Heart left ventricle (tissue), 16 donors: ENCODE measurements around the gene ARNT2. TPM values are rescaled to one million over a fixed set of nuclear protein-coding genes. Genes with fewer than 3 reads are reported as not detected.

Source experiments
- ATAC-seq, 4 donors: fragments of 200-7000 bp; cut with Tn5 transposase; one replicate each; pipeline ENCODE4 v1.9.1; 2020 to 2022; ENCODE audit warnings: moderate library complexity in 4 of 4, mild to moderate bottlenecking in 3 of 4, moderate number of reproducible peaks in 1 of 4
- DNase-seq, 5 donors: peaks; one replicate each; pipeline ENCODE4 v3.0.0-alpha.2; 2020
- H3K27ac ChIP-seq, 12 donors: fragments of 200-600 bp; sonication (generic) in 4 of 12; one replicate each; pipeline versions ENCODE4 v1.5.0 to v1.8.0; 2016 to 2022; ENCODE audit warnings: mild to moderate bottlenecking in 2 of 12
- H3K27me3 ChIP-seq, 9 donors: fragments of 200-600 bp; sonication (generic) in 2 of 9; one replicate each; pipeline versions ENCODE4 v1.5.1 to v1.8.0; 2016 to 2022; ENCODE audit warnings: mild to moderate bottlenecking in 3 of 9
- H3K36me3 ChIP-seq, 9 donors: fragments of 200-600 bp; sonication (generic) in 2 of 9; one replicate each; pipeline versions ENCODE4 v1.5.0 to v1.8.0; 2018 to 2022; ENCODE audit warnings: mild to moderate bottlenecking in 2 of 9
- H3K4me1 ChIP-seq, 12 donors: fragments of 200-600 bp; sonication (generic) in 4 of 12; one replicate each; pipeline versions ENCODE4 v1.5.0 to v1.8.0; 2016 to 2022; ENCODE audit warnings: mild to moderate bottlenecking in 3 of 12
- H3K4me3 ChIP-seq, 12 donors: fragments of 200-600 bp; sonication (generic) in 4 of 12; one replicate each; pipeline versions ENCODE4 v1.5.0 to v1.8.0; 2017 to 2022; ENCODE audit warnings: mild to moderate bottlenecking in 9 of 12, moderate library complexity in 4 of 12
- H3K9me3 ChIP-seq, 12 donors: fragments of 200-600 bp; sonication (generic) in 4 of 12; one replicate each; pipeline versions ENCODE4 v1.5.0 to v1.8.0; 2016 to 2022; ENCODE audit warnings: mild to moderate bottlenecking in 1 of 12
- CTCF ChIP-seq, 12 donors: fragments of 200-600 bp; sonication (generic) in 4 of 12; IDR thresholded peaks; one replicate each; pipeline versions ENCODE4 v1.5.0 to v1.8.0; 2018 to 2022; ENCODE audit warnings: antibody characterized with exemption in 12 of 12, mild to moderate bottlenecking in 5 of 12
- POLR2A ChIP-seq, 2 donors: fragments of 450-650 bp; IDR thresholded peaks; one replicate each; pipeline ENCODE4 v1.6.1; 2017; ENCODE audit warnings: antibody characterized with exemption in 2 of 2, mild to moderate bottlenecking in 2 of 2, moderate library complexity in 2 of 2
- WGBS, 4 donors: extraction: QIAGEN DNeasy Blood & Tissue Kit in 2 of 4; methylation state at CpG; one replicate each; pipeline versions ENCODE4 v1.1.5 to v1.1.7; 2013 to 2018; 5-methylcytosine and 5-hydroxymethylcytosine counted together
- intact Hi-C, 10 donors: fragments of 100-400 bp; cut with DNase I; formaldehyde crosslinking; loops; one replicate each; pipeline versions ENCODE4 v1.11.1 to v1.14.2; 2022
- polyA plus RNA-seq, 2 donors: library from polyadenylated mRNA; stranded (reverse); fragments of 200-250 nt; gene quantifications; one replicate each; pipeline ENCODE4 v1.2.3, GENCODE V29; 2013
- total RNA-seq, 9 donors: library from RNA; depleted of rRNA in 2 of 9; stranded (reverse); fragments of >200 nt in 2 of 9; fragmentation: NEBNext Ultra II Directional in 3 of 9; extraction: Animal tissue kit (Norgen Biotek cat#: 25700) in 3 of 9; gene quantifications; one replicate each; pipeline versions ENCODE4 v1.1.0 to v1.2.4, GENCODE V29; 2016 to 2023
- donor health status: ischemic (EF 13 %, LVEDD 7.1; RV severe dilation, severe dysfunction).
- donor health status: healthy with polysubstance abuse.
- donor health status: DM: no; HTN: yes; CAD: no.
- donor health status: DM: no; HTN: no; CAD: no.
- donor health status: ischemic (EF 25% LVEDD 6.9; RV normal size, moderate dysfunction).
- donor health status: ischemic (EF 25% LVEDD 5.7; RV mildly dilated, moderate dysfunction).
- donor health status: healthy.
- donor health status: DM: yes; HTN: yes; CAD: no.
- donor health status: ischemic (EF 35%, LVEDD 5.7; RV mildly dilated, moderate dysfunction).
- donor health status: nonischemic (EF 11% LVEDD 7.7; RV severe dilation, severe dysfunction).
- donor health status: DM: yes; HTN: yes; CAD: no.
- donor health status: PGD.
- donor health status: ischemic (EF 29% LVEDD 5.4; RV normal size, mild dysfunction).
- donor health status: nonischemic (EF 23%, LVEDD 6.1; RV moderate dilation, normal function).

The ARNT2 gene
- total and polyA plus RNA-seq, 11 donors, result 1.2 to 10.0 (median 3.9) TPM

- intact Hi-C loops, result loop anchor here in 2 of 10 donors (5.0 kb wide), 2 partner anchors 39 to 94 kb away; no protein-coding TSS in a partner anchor
- 71 to 81% (median 75%) methylated on average over 5 of the region's 5 CpGs for WGBS, 4 donors
- Histone ChIP-seq H3K27ac (no peak overlapping the region), H3K4me1 (peaks cover 0 to 15% (median 0%) of the 10 kb centered on the region in 12 donors), H3K4me3 (no peak overlapping the region), H3K36me3 (peaks cover 0 to 7% (median 0%) of the 10 kb centered on the region in 9 donors), H3K9me3 (no peaks in the 10 kb centered on the region), H3K27me3 (peaks cover 0 to 39% (median 0%) of the 10 kb centered on the region in 9 donors)
- ATAC-seq (no peak), DNase-seq (no peak)
- TF ChIP-seq POLR2A (IDR thresholded peaks at IDR 0.05) (no peak), CTCF (IDR thresholded peaks at IDR 0.05) (no peak)
These were observed 64.6 kb downstream of the ARNT2 start for GRCh38 chr15:80468796-80469195.

GRCh38 chr15:80471881-80472280 is 67.7 kb downstream of the ARNT2 start:
- TF ChIP-seq POLR2A (IDR thresholded peaks at IDR 0.05) (no peak), CTCF (IDR thresholded peaks at IDR 0.05) (no peak)
- intact Hi-C loops, result loop anchor here in 1 of 10 donors (10.0 kb wide), 1 partner anchor 53 kb away; no protein-coding TSS in a partner anchor
- Histone ChIP-seq H3K9me3 (peaks cover 0 to 14% (median 0%) of the 10 kb centered on the region in 12 donors), H3K36me3 (peaks cover 0 to 7% (median 0%) of the 10 kb centered on the region in 9 donors), H3K27ac (no peak overlapping the region), H3K4me1 (peaks cover 0 to 25% (median 0%) of the 10 kb centered on the region in 12 donors), H3K4me3 (no peak overlapping the region), H3K27me3 (peaks cover 0 to 23% (median 0%) of the 10 kb centered on the region in 9 donors)
- DNase-seq, result no peak
- ATAC-seq, result no peak
- 88 to 94% (median 91%) methylated on average over 3 of the region's 3 CpGs for WGBS, 4 donors

- peaks cover 0 to 18% (median 0%) of the 10 kb centered on the region in 12 donors for H3K9me3 ChIP-seq
- TF ChIP-seq CTCF (IDR thresholded peaks at IDR 0.05), result no peak
- no peak for TF ChIP-seq POLR2A (IDR thresholded peaks at IDR 0.05)
- H3K27ac ChIP-seq, result peak overlapping the region in 1 of 12 donors; percentile 12
- DNase-seq (no peak), ATAC-seq (no peak)
- no peak overlapping the region for H3K4me3 ChIP-seq
- WGBS, 4 donors, result 62 to 72% (median 70%) methylated on average over 8 of the region's 8 CpGs
- peaks cover 0 to 7% (median 0%) of the 10 kb centered on the region in 9 donors for H3K36me3 ChIP-seq
- H3K27me3 ChIP-seq, result peaks cover 0 to 12% (median 0%) of the 10 kb centered on the region in 9 donors
- intact Hi-C loops, result loop anchor here in 1 of 10 donors (10.0 kb wide), 1 partner anchor 51 kb away; no protein-coding TSS in a partner anchor
- H3K4me1 ChIP-seq, result peaks cover 0 to 25% (median 0%) of the 10 kb centered on the region in 12 donors
These were observed 69.4 kb downstream of the ARNT2 start for GRCh38 chr15:80473286-80474223.
